C4-2B (cell line): ENCODE results near the gene SRPRA.

Experiments used
- ZFX ChIP-seq: fragments of 450-650 bp; IDR thresholded peaks from 2 replicates; pipeline ENCODE4 v1.6.1; 2017
- TF ChIP-seq, protein P1 (sequence below): fragments of 450-650 bp; conservative IDR thresholded peaks from 2 replicates; pipeline ENCODE4 v1.5.1; 2017; ENCODE audit warnings: mild to moderate bottlenecking

DNA sequence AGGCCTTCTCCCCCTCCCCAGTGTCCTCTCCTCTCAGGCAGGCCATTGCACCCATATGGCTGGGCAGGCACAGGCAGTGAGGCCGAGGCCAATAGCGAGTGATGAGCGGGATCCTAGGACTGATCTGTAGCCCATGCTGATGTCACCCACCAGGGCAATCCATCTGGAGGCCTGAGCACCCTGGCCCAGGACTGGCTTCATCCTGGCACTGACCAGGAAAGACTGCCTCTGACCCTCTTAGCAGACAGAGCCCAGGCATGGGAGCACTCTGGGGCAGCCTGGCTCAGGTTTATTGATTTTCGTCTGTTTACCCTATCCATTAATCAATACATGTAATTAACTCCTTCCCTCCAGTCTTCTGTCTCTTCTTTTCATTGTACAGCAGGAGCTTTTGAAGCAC is 9.1 kb upstream of the SRPRA start:
- TF ChIP-seq, protein P1, sequence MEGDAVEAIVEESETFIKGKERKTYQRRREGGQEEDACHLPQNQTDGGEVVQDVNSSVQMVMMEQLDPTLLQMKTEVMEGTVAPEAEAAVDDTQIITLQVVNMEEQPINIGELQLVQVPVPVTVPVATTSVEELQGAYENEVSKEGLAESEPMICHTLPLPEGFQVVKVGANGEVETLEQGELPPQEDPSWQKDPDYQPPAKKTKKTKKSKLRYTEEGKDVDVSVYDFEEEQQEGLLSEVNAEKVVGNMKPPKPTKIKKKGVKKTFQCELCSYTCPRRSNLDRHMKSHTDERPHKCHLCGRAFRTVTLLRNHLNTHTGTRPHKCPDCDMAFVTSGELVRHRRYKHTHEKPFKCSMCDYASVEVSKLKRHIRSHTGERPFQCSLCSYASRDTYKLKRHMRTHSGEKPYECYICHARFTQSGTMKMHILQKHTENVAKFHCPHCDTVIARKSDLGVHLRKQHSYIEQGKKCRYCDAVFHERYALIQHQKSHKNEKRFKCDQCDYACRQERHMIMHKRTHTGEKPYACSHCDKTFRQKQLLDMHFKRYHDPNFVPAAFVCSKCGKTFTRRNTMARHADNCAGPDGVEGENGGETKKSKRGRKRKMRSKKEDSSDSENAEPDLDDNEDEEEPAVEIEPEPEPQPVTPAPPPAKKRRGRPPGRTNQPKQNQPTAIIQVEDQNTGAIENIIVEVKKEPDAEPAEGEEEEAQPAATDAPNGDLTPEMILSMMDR, result no peak
- no peak for TF ChIP-seq ZFX
